Body of pancreas (tissue), 4 donors: ENCODE measurements around the gene CGNL1.

ENCODE experiments used
- POLR2A ChIP-seq, 3 donors: fragments of 450-650 bp; IDR thresholded peaks; one replicate each; pipeline ENCODE4 v1.6.1; 2016; ENCODE audit warnings: antibody characterized with exemption in 3 of 3, mild to moderate bottlenecking in 2 of 3
- TF ChIP-seq, protein P1 (sequence below), 7 experiments: fragments of 450-650 bp in 4 of 7; fragments of 200-600 bp in 3 of 7; sonication (generic) in 3 of 7; IDR thresholded peaks; one replicate each; pipeline ENCODE4 v1.5.1; 2016 to 2019; ENCODE audit warnings: antibody characterized with exemption in 7 of 7

DNA sequence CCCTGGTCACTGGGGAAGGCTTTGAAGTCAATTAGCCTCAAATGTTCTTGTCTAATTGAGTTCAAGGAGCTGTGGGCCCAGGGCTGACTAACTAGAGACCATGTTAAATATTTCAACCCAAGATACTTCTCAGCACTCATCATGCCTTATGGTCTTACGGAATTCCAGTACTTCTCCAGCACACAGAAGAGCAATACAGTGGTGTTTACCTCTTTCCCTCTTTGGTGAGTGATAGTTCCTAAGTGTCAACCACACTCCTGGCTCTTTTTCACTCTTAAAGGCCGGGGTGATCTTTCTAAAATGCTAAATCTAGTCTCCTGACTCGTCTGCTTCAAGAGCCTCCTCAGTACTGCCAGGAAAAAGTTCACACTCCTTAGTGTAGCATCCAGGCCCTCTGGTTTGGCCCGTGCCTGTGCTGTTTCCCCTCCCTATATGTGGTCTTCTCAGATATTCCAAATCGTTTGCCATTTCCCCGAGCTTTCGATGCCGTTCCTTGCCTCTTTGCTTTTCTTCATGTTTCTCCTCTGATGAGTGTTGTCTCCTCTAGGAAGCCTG is 220.1 kb downstream of the CGNL1 start:
- TF ChIP-seq, protein P1, sequence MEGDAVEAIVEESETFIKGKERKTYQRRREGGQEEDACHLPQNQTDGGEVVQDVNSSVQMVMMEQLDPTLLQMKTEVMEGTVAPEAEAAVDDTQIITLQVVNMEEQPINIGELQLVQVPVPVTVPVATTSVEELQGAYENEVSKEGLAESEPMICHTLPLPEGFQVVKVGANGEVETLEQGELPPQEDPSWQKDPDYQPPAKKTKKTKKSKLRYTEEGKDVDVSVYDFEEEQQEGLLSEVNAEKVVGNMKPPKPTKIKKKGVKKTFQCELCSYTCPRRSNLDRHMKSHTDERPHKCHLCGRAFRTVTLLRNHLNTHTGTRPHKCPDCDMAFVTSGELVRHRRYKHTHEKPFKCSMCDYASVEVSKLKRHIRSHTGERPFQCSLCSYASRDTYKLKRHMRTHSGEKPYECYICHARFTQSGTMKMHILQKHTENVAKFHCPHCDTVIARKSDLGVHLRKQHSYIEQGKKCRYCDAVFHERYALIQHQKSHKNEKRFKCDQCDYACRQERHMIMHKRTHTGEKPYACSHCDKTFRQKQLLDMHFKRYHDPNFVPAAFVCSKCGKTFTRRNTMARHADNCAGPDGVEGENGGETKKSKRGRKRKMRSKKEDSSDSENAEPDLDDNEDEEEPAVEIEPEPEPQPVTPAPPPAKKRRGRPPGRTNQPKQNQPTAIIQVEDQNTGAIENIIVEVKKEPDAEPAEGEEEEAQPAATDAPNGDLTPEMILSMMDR (IDR thresholded peaks at IDR 0.05) = no peak
- no peak for TF ChIP-seq POLR2A (IDR thresholded peaks at IDR 0.05)
